Testis (tissue), 3 donors: ENCODE data around the gene ARSK. TPM values are rescaled to one million over a fixed set of nuclear protein-coding genes. Genes with fewer than 3 reads are reported as not detected.

ENCODE experiments used
- DNase-seq: peaks from one replicate; pipeline ENCODE4 v3.0.0-alpha.2; 2019
- H3K27ac ChIP-seq, 2 donors: fragments of 200-600 bp; sonication (generic); one replicate each; pipeline ENCODE4 v1.5.1; 2019
- H3K27me3 ChIP-seq: fragments of 200-600 bp; sonication (generic); one replicate; pipeline ENCODE4 v1.5.1; 2019
- H3K36me3 ChIP-seq: fragments of 200-600 bp; sonication (generic); one replicate; pipeline ENCODE4 v1.5.1; 2017; ENCODE audit warnings: low read depth; ENCODE audit errors: missing control alignments
- H3K4me1 ChIP-seq: fragments of 200-600 bp; sonication (generic); one replicate; pipeline ENCODE4 v1.5.1; 2019
- H3K4me3 ChIP-seq, 2 donors: fragments of 200-600 bp; sonication (generic); one replicate each; pipeline ENCODE4 v1.5.1; 2017 to 2019
- H3K9me3 ChIP-seq: fragments of 200-600 bp; sonication (generic); one replicate; pipeline ENCODE4 v1.5.1; 2017
- POLR2A ChIP-seq: fragments of 450-650 bp; IDR thresholded peaks from one replicate; pipeline ENCODE4 v1.6.1; 2017; ENCODE audit warnings: antibody characterized with exemption, mild to moderate bottlenecking, moderate library complexity
- WGBS, 2 donors: methylation state at CpG; one replicate each; pipeline ENCODE4 v1.1.5; 2018; 5-methylcytosine and 5-hydroxymethylcytosine counted together
- intact Hi-C: fragments of 100-400 bp; cut with DNase I; formaldehyde crosslinking; loops from one replicate; pipeline ENCODE4 v1.15.1; 2023; ENCODE audit warnings: low total_unique reads
- polyA plus RNA-seq: library from polyadenylated mRNA; stranded (reverse); fragments of 350-450 nt; fragmentation: Illumina TruSeq; extraction: RNeasy Lipid Tissue Mini Kit (QIAGEN cat#74804); gene quantifications from one replicate; pipeline ENCODE4 v1.2.3, GENCODE V29; 2014; ENCODE audit warnings: low read depth, low replicate concordance; ENCODE audit not compliant: insufficient read depth
- total RNA-seq, 2 donors: library from RNA; depleted of rRNA; stranded (reverse); fragments of >200 nt; gene quantifications; one replicate each; pipeline ENCODE4 v1.2.3, GENCODE V29; 2016
- TF ChIP-seq, protein P1 (sequence below), 3 experiments: fragments of 450-650 bp in 2 of 3; fragments of 200-600 bp in 1 of 3; sonication (generic) in 1 of 3; IDR thresholded peaks; one replicate each; pipeline ENCODE4 v1.5.1; 2016 to 2019; ENCODE audit warnings: antibody characterized with exemption in 3 of 3, mild to moderate bottlenecking in 2 of 3, moderate library complexity in 1 of 3

Gene ARSK
- total and polyA plus RNA-seq, 3 donors from 2014 or later: 2.4 to 6.8 (median 5.8) TPM

DNA sequence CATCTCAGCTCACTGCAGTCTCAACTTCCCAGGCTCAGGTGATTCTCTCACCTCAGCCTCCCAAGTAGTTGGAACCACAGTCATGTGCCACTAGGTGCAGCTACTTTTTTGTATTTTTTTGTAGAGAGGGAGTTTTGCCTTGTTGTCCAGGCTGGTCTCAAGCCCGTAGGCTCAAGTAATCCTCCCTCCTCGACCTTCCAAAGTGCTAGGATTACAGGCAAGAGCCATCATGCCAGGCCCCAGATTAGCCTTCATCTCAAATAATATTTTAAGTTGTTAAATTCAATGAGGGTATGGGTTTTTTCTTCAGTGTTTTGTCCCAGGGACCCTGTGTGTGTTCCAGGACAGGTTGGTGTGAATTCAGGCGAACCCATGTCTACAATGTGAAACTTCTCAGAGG lies 79.2 kb downstream of the ARSK start:
- no peak overlapping the region for H3K27ac ChIP-seq
- no peaks in the 10 kb centered on the region for H3K9me3 ChIP-seq
- H3K27me3 ChIP-seq: no peaks in the 10 kb centered on the region
- H3K4me3 ChIP-seq: no peak overlapping the region
- TF ChIP-seq, protein P1, sequence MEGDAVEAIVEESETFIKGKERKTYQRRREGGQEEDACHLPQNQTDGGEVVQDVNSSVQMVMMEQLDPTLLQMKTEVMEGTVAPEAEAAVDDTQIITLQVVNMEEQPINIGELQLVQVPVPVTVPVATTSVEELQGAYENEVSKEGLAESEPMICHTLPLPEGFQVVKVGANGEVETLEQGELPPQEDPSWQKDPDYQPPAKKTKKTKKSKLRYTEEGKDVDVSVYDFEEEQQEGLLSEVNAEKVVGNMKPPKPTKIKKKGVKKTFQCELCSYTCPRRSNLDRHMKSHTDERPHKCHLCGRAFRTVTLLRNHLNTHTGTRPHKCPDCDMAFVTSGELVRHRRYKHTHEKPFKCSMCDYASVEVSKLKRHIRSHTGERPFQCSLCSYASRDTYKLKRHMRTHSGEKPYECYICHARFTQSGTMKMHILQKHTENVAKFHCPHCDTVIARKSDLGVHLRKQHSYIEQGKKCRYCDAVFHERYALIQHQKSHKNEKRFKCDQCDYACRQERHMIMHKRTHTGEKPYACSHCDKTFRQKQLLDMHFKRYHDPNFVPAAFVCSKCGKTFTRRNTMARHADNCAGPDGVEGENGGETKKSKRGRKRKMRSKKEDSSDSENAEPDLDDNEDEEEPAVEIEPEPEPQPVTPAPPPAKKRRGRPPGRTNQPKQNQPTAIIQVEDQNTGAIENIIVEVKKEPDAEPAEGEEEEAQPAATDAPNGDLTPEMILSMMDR (IDR thresholded peaks at IDR 0.05): no peak
- TF ChIP-seq POLR2A: no peak
- no peaks in the 10 kb centered on the region for H3K4me1 ChIP-seq
- 94 to 95% methylated on average over 3 of the region's 3 CpGs for WGBS, 2 donors
- DNase-seq: no peak
- intact Hi-C loops: no loop called here
- no peaks in the 10 kb centered on the region for H3K36me3 ChIP-seq

DNA sequence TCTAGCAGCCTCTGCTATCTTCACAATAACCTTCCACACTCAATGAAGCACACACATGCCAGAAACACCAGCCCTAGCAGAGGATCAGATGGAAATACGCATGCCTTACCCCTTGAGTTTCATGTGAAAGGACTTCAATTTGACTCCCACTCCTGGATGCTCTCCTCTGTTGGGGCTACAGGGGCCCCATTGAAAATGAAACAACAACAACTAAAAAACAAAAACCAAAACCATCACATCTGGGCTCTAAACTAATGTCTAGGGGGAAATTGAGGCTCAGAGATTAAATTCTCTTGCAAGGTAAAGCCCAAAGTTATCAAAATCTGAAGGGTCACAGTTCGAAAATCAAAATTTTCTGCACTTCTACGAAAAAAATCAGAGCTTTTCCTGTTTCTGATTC lies 83.7 kb downstream of the ARSK start:
- no peak overlapping the region for H3K27ac ChIP-seq
- H3K4me3 ChIP-seq: no peak overlapping the region
- H3K27me3 ChIP-seq: no peaks in the 10 kb centered on the region
- intact Hi-C loops: no loop called here
- H3K36me3 ChIP-seq: no peaks in the 10 kb centered on the region
- TF ChIP-seq, protein P1 (IDR thresholded peaks at IDR 0.05): no peak
- TF ChIP-seq POLR2A: no peak
- H3K9me3 ChIP-seq: no peaks in the 10 kb centered on the region
- 88 to 89% methylated on average over 3 of the region's 3 CpGs for WGBS, 2 donors
- DNase-seq: no peak
- peaks cover 14% of the 10 kb centered on the region for H3K4me1 ChIP-seq

DNA sequence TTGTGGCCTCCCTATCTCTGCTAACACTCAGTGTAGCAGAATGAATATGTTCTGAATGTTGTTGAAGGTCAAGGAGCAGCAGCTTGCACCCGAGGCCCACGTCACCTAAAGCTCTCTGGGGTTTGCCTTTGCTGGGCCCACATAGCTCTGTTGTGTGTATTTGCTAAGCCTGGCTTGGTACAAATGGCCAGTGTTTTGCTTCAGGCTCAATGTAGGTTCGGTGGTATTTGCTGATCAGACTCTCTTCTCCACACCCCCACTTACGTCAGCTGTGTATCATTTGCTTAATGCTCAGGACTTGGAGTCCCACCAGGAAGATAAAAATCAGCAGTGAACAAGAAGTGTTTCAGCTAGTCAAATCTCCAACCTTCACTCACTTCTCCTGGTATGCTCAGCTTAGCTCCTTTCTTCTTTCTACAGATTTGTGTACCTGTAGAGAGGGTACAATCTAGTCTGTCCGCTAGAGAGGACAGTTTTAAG lies 86.9 kb downstream of the ARSK start:
- intact Hi-C loops: loop anchor here (10.0 kb wide), 1 partner anchor 203 kb away; no protein-coding TSS in a partner anchor
- TF ChIP-seq, protein P1 (IDR thresholded peaks at IDR 0.05): no peak
- no peak for TF ChIP-seq POLR2A
- Histone ChIP-seq H3K27ac (peak overlapping the region; percentile 55 to 79), H3K4me1 (peaks cover 14% of the 10 kb centered on the region), H3K9me3 (no peaks in the 10 kb centered on the region), H3K27me3 (no peaks in the 10 kb centered on the region), H3K36me3 (no peaks in the 10 kb centered on the region), H3K4me3 (no peak overlapping the region)
- WGBS, 2 donors: 33 to 58% methylated on average over 5 of the region's 5 CpGs
- DNase-seq: peak; percentile 74

DNA sequence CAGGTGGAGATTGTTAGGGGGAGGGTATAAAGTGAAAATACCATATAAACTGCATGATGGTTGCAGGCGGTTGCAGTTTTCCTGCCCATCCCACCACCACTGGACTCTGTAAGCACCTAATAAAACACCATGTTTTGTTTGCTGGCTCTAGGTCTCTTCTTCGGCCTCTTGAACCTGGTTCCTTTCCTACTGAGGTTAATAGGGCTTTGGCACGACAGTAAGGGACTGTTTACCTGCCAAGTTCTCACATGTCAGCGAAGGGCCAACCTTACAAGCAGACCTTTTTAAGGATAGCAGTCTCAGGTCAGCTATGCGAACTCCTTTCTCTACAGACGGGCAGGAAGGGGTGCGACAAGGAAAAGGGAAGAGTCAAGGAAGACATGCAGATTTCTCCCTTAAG lies 88.3 kb downstream of the ARSK start:
- DNase-seq: no peak
- Histone ChIP-seq H3K4me3 (no peak overlapping the region), H3K27me3 (no peaks in the 10 kb centered on the region), H3K36me3 (no peaks in the 10 kb centered on the region), H3K9me3 (no peaks in the 10 kb centered on the region), H3K4me1 (peaks cover 18% of the 10 kb centered on the region), H3K27ac (no peak overlapping the region)
- TF ChIP-seq POLR2A: no peak
- TF ChIP-seq, protein P1 (IDR thresholded peaks at IDR 0.05): no peak
- intact Hi-C loops: loop anchor here (10.0 kb wide), 1 partner anchor 202 kb away; no protein-coding TSS in a partner anchor
- WGBS, 2 donors: 86 to 89% methylated on average over 7 of the region's 7 CpGs
